Glutamatergic neuron (in vitro differentiated cells): Measurements from ENCODE around the gene DAPK3. TPM values are rescaled to one million over a fixed set of nuclear protein-coding genes. Genes with fewer than 3 reads are reported as not detected.
"Not testable (repeated sequence)": the region's sequence is repeated elsewhere in the genome, so short reads cannot be mapped to it uniquely, and the experiment has no call there.

Source experiments
- DNase-seq: peaks from one replicate; pipeline ENCODE4 v3.0.0; 2022
- H3K27ac Mint-ChIP-seq: one replicate; pipeline ENCODE4 v1.8.0; 2020; ENCODE audit warnings: mild to moderate bottlenecking, mixed read lengths, inconsistent platforms; ENCODE audit not compliant: unreplicated experiment
- H3K27me3 Mint-ChIP-seq: one replicate; pipeline ENCODE4 v1.8.0; 2020; ENCODE audit warnings: mild to moderate bottlenecking, moderate library complexity, mixed read lengths, inconsistent platforms; ENCODE audit not compliant: unreplicated experiment
- H3K36me3 Mint-ChIP-seq: one replicate; pipeline ENCODE4 v1.8.0; 2020; ENCODE audit warnings: mild to moderate bottlenecking, mixed read lengths, inconsistent platforms; ENCODE audit not compliant: unreplicated experiment
- H3K4me1 Mint-ChIP-seq: one replicate; pipeline ENCODE4 v1.8.0; 2020; ENCODE audit warnings: mild to moderate bottlenecking, low read depth, mixed read lengths, inconsistent platforms; ENCODE audit not compliant: unreplicated experiment
- H3K4me3 Mint-ChIP-seq: one replicate; pipeline ENCODE4 v1.8.0; 2020; ENCODE audit warnings: mild to moderate bottlenecking, mixed read lengths, inconsistent platforms; ENCODE audit not compliant: unreplicated experiment
- H3K9me3 Mint-ChIP-seq: one replicate; pipeline ENCODE4 v1.8.0; 2020; ENCODE audit warnings: mild to moderate bottlenecking, moderate library complexity, mixed read lengths, inconsistent platforms; ENCODE audit not compliant: unreplicated experiment
- CTCF ChIP-seq: fragments of 200-600 bp; sonication (generic); IDR thresholded peaks from one replicate; pipeline ENCODE4 v1.5.0; 2021; ENCODE audit not compliant: partially characterized antibody, unreplicated experiment
- total RNA-seq: library from RNA; stranded (reverse); fragmentation: NEBNext Ultra II Directional; extraction: Animal tissue kit (Norgen Biotek cat#: 25700); gene quantifications from one replicate; pipeline ENCODE4 v1.2.1, GENCODE V29; 2021; ENCODE audit not compliant: unreplicated experiment

Gene DAPK3
- total RNA-seq, 1 donor from 2014 or later, result 221 TPM

GRCh38 chr19:3944018-3944721, 26.7 kb downstream of the DAPK3 start:
- no peaks in the 10 kb centered on the region for H3K36me3 Mint-ChIP-seq

GRCh38 chr19:3942790-3943409, 28.0 kb downstream of the DAPK3 start:
- Mint-ChIP-seq H3K27ac (no peak overlapping the region), H3K36me3 (no peaks in the 10 kb centered on the region), H3K4me1 (no peaks in the 10 kb centered on the region), H3K9me3 (peaks cover 2% of the 10 kb centered on the region), H3K27me3 (peaks cover 7% of the 10 kb centered on the region), H3K4me3 (no peak overlapping the region)
- TF ChIP-seq CTCF, result no peak
- no peak for DNase-seq

More at GRCh38 chr19:3944018-3944721, 26.7 kb downstream of the DAPK3 start:
- H3K27ac Mint-ChIP-seq, result no peak overlapping the region
- H3K9me3 Mint-ChIP-seq, result peaks cover 2% of the 10 kb centered on the region
- peaks cover 12% of the 10 kb centered on the region for H3K27me3 Mint-ChIP-seq
- H3K4me3 Mint-ChIP-seq, result no peak overlapping the region
- TF ChIP-seq CTCF, result no peak
- no peak for DNase-seq
- H3K4me1 Mint-ChIP-seq, result no peaks in the 10 kb centered on the region

GRCh38 chr19:3938300-3938950, 32.5 kb downstream of the DAPK3 start:
- not testable (repeated sequence) for H3K27me3 Mint-ChIP-seq, DNase-seq, H3K36me3 Mint-ChIP-seq, H3K27ac Mint-ChIP-seq, H3K9me3 Mint-ChIP-seq, H3K4me1 Mint-ChIP-seq, H3K4me3 Mint-ChIP-seq

GRCh38 chr19:3936506-3937442, 34.1 kb downstream of the DAPK3 start:
- peaks cover 4% of the 10 kb centered on the region for H3K9me3 Mint-ChIP-seq
- H3K27ac Mint-ChIP-seq, result no peak overlapping the region
- H3K36me3 Mint-ChIP-seq, result no peaks in the 10 kb centered on the region
- TF ChIP-seq CTCF, result no peak
- no peak overlapping the region for H3K4me3 Mint-ChIP-seq
- H3K4me1 Mint-ChIP-seq, result no peaks in the 10 kb centered on the region
- peaks cover 2% of the 10 kb centered on the region for H3K27me3 Mint-ChIP-seq
- no peak for DNase-seq
